C1 segment of cervical spinal cord (tissue), 14 donors: Measurements from ENCODE around the gene HTT.
A peak's percentile ranks its signal among the peaks of the same experiment; 100 is the strongest.
"Not testable (repeated sequence)": the region's sequence is repeated elsewhere in the genome, so short reads cannot be mapped to it uniquely, and the experiment has no call there.

ENCODE experiments used
- DNase-seq, 14 donors: peaks; one replicate each; lab custom pipeline; 2025; lab: John Stamatoyannopoulos, UW

HTT gene

DNA sequence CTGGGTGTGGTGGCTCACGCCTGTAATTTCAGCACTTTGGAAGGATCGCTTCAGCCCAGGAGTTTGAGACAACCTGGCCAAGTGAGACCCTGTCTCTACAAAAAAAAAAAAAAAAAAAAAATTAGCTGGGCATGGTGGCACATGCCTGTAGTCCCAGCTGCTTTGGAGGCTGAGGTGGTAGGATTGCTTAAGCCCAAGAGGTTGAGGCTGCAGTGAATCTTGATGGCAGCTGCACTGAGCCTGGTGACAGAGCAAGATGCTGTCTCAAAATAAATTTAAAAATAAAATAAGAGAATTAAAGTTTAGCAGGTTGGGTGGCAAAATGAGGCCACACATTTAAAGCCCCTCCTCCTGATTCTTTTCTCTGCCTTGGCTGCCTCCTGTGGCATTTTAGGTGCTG lies 47.1 kb downstream of the HTT start:
- DNase-seq, result no peak

DNA sequence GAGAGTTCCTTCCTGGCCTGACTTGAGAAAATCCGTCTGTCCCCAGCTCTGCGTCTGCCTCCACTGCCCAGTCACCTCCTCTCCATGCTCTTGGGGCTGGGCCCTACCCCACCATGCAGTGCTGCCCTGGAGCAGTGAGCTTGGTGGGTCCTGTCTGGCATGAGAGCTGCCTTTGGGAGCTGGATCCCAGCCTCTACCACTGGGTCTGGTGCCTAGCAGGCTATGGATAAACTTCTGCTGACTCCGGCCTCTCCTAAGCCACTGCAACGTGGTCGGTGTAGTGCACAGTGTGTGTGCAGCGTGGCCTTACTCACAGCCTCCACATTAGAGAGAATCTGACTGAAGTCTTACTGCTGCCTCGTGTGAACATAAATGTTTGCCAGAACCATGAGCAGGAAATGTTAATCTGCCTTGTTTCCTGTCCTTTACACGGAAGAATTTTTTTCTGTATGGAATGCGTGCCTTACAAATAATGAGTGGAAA lies 47.6 kb downstream of the HTT start:
- DNase-seq, result no peak

DNA sequence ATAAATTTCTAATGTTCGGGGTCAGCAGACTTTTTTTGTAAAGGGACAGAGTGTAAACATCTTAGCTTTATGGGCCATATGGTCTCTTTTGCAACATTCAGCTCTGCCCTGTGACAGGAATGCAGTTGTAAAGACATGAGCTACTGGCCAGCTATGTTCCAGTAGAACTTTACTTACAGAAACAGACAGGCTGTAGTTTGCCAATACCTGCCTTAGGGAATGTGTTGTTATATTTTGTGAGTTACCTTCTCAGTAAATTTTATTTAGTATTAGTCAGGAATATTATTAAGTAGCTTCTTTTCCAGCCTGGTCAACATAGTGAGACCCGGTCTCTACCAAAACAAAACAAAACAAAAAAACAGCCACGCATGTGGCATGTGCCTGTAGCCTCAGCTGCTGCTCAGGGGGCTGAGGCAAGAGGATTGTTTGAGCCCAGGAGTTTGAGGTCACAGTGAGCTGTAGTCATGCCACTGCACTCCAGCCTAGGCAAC lies 48.7 kb downstream of the HTT start:
- peak in 3 of 14 donors; percentile 8 to 20 (median 14) for DNase-seq

DNA sequence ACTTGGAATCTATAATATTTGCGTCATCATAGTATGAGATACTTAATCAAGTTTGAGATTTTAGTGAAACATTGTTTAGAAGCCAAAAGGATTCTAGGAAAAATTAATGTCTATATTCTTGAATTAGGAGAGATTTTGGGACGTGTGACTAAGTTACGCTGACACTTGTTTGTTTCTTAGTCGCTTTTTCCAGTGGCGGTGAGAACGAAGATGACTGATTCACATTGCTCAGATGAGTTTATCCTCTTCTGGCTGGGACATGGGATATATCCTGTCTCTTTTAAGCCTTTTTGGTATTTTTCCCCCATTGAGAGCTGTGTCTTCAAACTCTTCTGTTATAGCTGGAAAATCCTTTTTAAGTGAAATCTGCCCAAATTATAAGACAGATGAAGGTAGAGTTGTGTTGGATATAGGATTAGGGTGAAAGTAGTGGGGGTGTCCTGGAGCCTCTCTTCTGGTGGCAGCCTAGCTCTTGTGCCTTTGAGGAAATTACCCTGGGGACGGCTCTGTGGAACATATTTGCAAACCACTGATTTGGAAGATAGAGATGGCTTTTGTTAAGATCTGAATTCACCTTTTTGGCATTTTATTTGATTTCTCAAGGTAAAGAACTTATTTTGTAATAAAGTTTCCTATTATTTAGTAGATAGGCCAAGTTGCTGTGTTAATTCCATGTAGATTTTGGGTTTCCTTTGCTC lies 49.7 kb downstream of the HTT start:
- DNase-seq, result no peak

DNA sequence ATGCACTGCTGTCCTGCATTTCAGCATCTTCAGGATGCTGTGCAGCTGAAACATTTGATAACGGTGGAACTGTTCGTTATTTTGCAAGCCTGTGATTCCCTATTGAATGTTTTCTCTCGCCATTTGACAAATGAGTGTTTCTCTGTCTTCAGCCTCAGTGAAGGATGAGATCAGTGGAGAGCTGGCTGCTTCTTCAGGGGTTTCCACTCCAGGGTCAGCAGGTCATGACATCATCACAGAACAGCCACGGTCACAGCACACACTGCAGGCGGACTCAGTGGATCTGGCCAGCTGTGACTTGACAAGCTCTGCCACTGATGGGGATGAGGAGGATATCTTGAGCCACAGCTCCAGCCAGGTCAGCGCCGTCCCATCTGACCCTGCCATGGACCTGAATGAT lies 52.6 kb downstream of the HTT start:
- DNase-seq, result no peak

GRCh38 chr4:3128058-3128457 lies 53.6 kb downstream of the HTT start:
- DNase-seq, result no peak

DNA sequence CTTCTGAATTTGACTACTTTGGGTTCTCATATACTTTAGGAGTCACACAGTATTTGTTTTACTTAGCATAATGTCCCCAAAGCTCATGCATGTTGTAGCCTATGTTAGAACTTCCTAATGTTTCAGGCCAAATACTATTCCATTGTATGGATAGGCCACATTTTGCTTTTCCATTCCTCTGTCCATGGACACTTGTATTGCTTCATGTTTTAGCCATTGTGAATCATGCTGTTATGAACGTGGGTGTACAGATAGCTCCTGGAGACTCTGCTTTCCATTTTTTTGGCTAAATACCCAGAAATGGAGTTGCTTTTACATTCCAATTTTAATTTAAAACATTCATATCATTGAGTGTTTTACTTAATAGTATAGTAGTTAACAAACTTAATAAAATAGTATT lies 54.5 kb downstream of the HTT start:
- DNase-seq, result no peak

GRCh38 chr4:3130201-3130600 lies 55.7 kb downstream of the HTT start:
- no peak for DNase-seq

DNA sequence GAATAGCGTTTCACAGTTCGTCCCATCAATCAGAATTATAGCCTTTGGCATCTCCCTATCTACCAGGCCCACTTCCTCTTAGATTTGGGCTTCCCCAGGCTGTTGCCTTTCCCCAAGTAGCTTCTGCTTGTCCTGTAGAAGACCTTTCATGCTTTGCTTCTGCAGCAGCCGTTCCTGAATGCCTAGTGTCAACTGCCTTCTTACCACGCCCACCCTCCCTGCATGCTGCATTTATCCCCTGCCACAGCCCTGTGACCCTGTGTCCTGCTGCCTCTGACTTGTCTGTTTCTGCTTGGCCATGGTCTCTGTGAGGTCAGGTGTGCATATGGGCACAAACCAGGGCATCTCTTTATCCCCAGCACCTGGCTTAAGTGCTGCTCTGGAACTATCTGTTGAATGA lies 56.3 kb downstream of the HTT start:
- DNase-seq, result no peak

DNA sequence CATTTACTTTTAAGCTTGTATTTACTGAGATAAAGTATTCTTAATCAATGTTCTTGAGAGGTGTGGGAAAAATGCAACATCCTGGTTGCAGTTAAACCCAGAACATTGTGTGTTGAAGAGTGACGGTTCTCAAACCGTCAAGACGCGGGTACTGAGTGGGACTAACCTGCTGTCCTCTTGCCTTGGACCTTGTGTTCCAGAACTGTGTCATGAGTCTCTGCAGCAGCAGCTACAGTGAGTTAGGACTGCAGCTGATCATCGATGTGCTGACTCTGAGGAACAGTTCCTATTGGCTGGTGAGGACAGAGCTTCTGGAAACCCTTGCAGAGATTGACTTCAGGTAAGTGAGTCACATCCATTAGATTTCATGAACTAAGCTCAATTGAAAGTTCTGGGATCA lies 59.7 kb downstream of the HTT start:
- no peak for DNase-seq

- DNase-seq, result no peak
Measured at GRCh38 chr4:3135155-3136011, 60.9 kb downstream of the HTT start.

- DNase-seq, result no peak
Measured at GRCh38 chr4:3136454-3136853, 62.0 kb downstream of the HTT start.

- DNase-seq, result no peak
Measured at GRCh38 chr4:3137908-3138307, 63.4 kb downstream of the HTT start.

DNA sequence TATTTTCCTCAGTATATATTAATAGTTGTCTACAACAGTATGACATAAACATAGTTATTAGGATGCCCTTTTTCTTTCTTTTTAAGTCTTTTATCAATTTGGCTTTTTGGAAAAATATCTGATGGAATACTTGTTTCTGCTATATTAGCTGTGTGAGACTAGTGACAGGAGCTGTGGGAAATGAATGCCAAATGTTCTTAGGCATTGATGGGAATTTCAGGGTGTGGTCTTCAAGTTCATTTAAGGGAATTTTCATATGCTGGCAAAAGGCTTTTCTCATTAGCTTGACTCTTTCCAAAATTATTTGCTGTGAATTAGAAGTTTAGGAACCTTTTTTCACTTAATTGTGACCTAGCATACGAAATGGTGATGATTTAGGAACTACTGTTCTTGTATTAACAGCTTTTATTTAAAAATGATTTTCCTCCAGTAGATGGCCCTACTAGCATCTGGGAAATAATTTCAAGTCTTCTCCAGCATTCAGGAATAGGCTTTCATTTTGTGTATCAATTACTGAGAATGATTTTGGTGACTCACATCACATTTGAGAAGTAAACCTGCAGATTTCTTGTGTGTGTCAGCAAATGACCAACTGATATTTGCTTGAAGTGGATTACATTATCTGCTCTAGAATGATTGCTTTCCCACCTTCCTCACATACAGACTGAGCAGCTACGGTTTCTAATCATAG lies 70.9 kb downstream of the HTT start:
- DNase-seq, result peak in 1 of 14 donors; percentile 2

DNA sequence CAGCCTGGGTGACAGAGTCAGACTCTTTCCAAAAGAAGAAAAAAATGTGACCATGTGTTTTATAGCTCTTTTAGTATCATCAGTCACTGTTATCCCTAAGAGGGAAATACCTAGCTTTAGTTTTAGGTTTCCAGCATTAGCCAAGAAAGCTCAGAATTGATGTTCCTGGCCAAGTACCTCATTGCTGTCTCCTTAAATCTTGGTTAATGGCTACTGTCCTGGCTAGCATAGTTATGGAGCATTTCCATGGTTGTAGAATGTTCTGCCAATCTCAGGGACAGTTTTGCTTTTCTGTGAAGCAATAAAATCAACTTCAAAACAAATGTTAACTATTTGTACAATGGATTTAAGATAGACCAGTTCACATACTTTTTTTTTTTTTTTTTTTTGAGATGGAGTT lies 74.4 kb downstream of the HTT start:
- DNase-seq, result no peak

- DNase-seq, result not testable (repeated sequence)
Measured at GRCh38 chr4:3151238-3151637, 76.8 kb downstream of the HTT start.

- DNase-seq, result no peak
Measured at GRCh38 chr4:3157366-3157765, 82.9 kb downstream of the HTT start.

- peak in 2 of 14 donors; percentile 9 to 13 for DNase-seq
Measured at GRCh38 chr4:3158841-3159240, 84.4 kb downstream of the HTT start.

DNA sequence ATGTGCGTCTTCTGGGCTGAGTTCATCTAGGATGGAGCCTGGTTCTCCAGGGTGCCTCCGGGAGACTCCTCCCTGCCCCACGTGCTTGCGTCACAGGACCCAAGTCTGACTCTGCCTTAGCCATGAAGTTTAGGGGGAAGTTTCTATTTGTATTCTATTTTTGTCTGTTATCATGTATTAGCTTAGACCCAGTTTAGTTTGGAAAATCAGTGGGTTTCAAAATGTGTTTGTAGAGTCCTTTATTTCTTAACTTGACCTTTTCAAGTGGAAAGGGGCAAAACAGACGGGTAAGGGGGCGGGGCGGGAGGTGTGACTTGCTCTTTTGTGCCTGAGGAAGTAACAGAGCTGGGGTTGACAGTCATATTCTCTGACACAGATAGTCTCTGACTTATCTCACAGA lies 86.0 kb downstream of the HTT start:
- no peak for DNase-seq

DNA sequence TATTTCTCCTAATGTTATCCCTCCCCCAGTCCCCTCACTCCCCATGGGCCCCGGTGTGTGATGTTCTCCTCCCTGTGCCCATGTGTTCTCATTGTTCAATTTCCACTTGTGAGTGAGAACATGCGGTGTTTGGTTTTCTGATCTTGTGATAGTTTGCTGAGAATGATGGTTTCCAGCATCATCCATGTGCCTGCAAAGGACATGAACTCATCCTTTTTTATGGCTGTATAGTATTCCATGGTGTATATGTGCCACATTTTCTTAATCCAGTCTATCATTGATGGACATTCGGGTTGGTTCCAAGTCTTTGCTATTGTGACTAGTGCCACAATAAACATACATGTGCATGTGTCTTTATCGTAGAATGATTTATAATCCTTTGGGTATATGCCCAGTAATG lies 86.6 kb downstream of the HTT start:
- not testable (repeated sequence) for DNase-seq

DNA sequence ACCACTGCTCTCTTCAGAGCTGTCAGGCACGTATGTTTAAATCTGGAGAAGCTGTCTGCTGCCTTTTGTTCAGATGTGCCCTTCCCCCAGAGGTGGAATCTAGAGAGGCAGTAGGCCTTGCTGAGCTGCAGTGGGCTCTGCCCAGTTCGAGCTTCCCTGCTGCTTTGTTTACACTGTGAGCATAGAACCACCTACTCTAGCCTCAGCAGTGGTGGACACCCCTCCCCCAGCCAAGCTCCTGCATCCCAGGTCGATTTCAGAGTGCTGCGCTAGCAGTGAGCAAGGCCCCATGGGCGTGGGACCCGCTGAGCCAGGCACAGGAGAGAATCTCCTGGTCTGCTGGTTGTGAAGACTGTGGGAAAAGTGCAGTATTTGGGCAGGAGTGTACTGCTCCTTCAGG lies 92.0 kb downstream of the HTT start:
- DNase-seq, result not testable (repeated sequence)

DNA sequence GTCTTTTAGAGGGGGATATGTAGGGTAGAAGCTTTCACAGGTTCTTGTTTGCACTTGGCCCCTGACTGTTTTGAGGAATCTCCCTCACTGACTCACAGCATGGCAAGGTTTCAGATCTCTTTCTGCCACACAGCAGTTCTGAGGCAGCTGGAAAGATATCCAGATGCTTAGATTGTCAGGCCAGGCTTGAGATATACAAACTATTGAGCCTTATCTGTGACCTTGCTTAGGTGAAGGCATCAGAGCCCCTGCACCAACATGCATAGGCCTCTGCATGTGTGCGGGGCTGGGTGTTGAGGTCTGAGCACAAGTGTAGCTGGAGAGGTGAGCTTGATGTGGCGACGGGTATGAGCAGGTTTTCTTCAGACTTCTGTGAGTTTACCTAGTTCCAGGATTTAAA lies 93.5 kb downstream of the HTT start:
- no peak for DNase-seq
